Measurements from ENCODE around the gene KCNK1. TPM values are rescaled to one million over a fixed set of nuclear protein-coding genes. Genes with fewer than 3 reads are reported as not detected.

Gene KCNK1
- total and polyA plus RNA-seq, 2 of the 4 experiments (the other 2 are of a cell fraction) = 0.90 to 1.6 TPM

- Histone ChIP-seq H4K20me1 (ENCODE audit: insufficient read depth, low read length) (no peaks in the 10 kb centered on the region), H3K79me1 (ENCODE audit: low read depth in 1 of 2, low read length in 2 of 2) (no peaks in the 10 kb centered on the region), H4K5ac (ENCODE audit: low read depth, low read length) (no peak overlapping the region), H2BK15ac (ENCODE audit: low read depth, low read length) (no peak overlapping the region), H3K14ac (replicated peaks; ENCODE audit: low read depth, low read length) (no peak overlapping the region), H3K9ac (ENCODE audit: low read depth, low read length) (no peak overlapping the region), H2BK5ac (ENCODE audit: low read depth, low read length, poor library complexity, severe bottlenecking) (no peak overlapping the region), H3K9me1 (ENCODE audit: insufficient read depth, low read length) (no peaks in the 10 kb centered on the region), H4K8ac (ENCODE audit: low read depth in 2 of 2, low read length in 2 of 2) (no peak overlapping the region), H3K4me3 (ENCODE audit: insufficient read depth, low read depth, low read length) (no peak overlapping the region), H2AK9ac (replicated peaks; ENCODE audit: low read depth, low read length, poor library complexity) (no peak overlapping the region), H3K36me3 (ENCODE audit: control insufficient read depth, insufficient read depth, low read length) (no peaks in the 10 kb centered on the region), H2AFZ (replicated peaks; ENCODE audit: low read length, poor library complexity) (no peak overlapping the region), H3K18ac (ENCODE audit: low read depth, low read length) (no peak overlapping the region), H4K91ac (ENCODE audit: insufficient read depth, low read depth, low read length) (no peak overlapping the region), H3K4ac (ENCODE audit: low read depth, low read length) (no peak overlapping the region), H3K56ac (ENCODE audit: extremely low read depth, insufficient read depth, low read length) (no peak overlapping the region), H3K27ac (ENCODE audit: insufficient read depth, low read length) (no peak overlapping the region), H3K27me3 (ENCODE audit: control insufficient read depth, insufficient read depth, low read length) (no peaks in the 10 kb centered on the region), H3K23ac (ENCODE audit: low read depth, low read length) (no peak overlapping the region), H3K4me1 (ENCODE audit: control insufficient read depth, insufficient read depth, low read length) (no peaks in the 10 kb centered on the region), H2BK120ac (ENCODE audit: low read depth, low read length) (no peak overlapping the region), H2BK20ac (ENCODE audit: low read depth, low read length) (no peak overlapping the region), H2AK5ac (ENCODE audit: low read depth, low read length) (no peak overlapping the region), H3K9me3 (ENCODE audit: control insufficient read depth, insufficient read depth, low read length) (peaks cover 4% of the 10 kb centered on the region; the same call in 1 of the 2 replicates), H3K4me2 (ENCODE audit: low read depth, low read length) (no peak overlapping the region)
- intact Hi-C loops (cut with micrococcal nuclease) = no loop called here
- in situ Hi-C loops (cut with MboI; ENCODE audit: low sequenced_read_pairs) = no loop called here
- BruUV-seq (replicated peaks) = no TSS peak
- CTCF ChIA-PET = no interaction called here
- dilution Hi-C loops (cut with HindIII; ENCODE audit: low sequenced_read_pairs, unreplicated experiment) = no loop called here
- ATAC-seq (ENCODE audit: low read depth) (no peak), DNase-seq (no peak)
- WGBS, 2 experiments (ENCODE audit: extremely low coverage in 2 of 2, insufficient read length in 1 of 2) = no CpG with 5 or more reads among the region's 3 CpGs
- no peak for TF ChIP-seq MXI1 (IDR thresholded peaks at IDR 0.05; ENCODE audit: borderline replicate concordance, low read depth, low read length)
- no peak for TF ChIP-seq RAD21 (IDR thresholded peaks at IDR 0.05; ENCODE audit: low read length)
- no peak for TF ChIP-seq ELK1 (IDR thresholded peaks at IDR 0.05; ENCODE audit: borderline replicate concordance, low read depth, low read length)
- POLR2A ChIA-PET (ENCODE audit: unreplicated experiment) = no interaction called here
Measured at GRCh38 chr1:233621923-233622322, 8.0 kb downstream of the KCNK1 start.

Measured in IMR-90 (cell line).